Stimulated activated CD4-positive, alpha-beta T cell treated with anti-CD3 and anti-CD28 coated beads, Interleukin-2, amount 100 ng/mL, for 4 hours (primary cell): ENCODE measurements around the gene COLGALT1.
A peak's percentile ranks its signal among the peaks of the same experiment; 100 is the strongest.
"Not testable (repeated sequence)": the region's sequence is repeated elsewhere in the genome, so short reads cannot be mapped to it uniquely, and the experiment has no call there.

Experiments
- DNase-seq: peaks from one replicate; pipeline ENCODE4 v3.0.0-alpha.2; 2020; ENCODE audit warnings: low read depth

The COLGALT1 gene

GRCh38 chr19:17532557-17532956, 22.9 kb upstream of the COLGALT1 start:
- DNase-seq = no peak

GRCh38 chr19:17534767-17535166, 20.7 kb upstream of the COLGALT1 start:
- no peak for DNase-seq

- DNase-seq = no peak
Measured at GRCh38 chr19:17536955-17537354, 18.5 kb upstream of the COLGALT1 start.

GRCh38 chr19:17538684-17539237, 16.7 kb upstream of the COLGALT1 start:
- no peak for DNase-seq

GRCh38 chr19:17539238-17540117, 16.0 kb upstream of the COLGALT1 start:
- peak; percentile 88 for DNase-seq

GRCh38 chr19:17540174-17540573, 15.3 kb upstream of the COLGALT1 start:
- DNase-seq = no peak

DNA sequence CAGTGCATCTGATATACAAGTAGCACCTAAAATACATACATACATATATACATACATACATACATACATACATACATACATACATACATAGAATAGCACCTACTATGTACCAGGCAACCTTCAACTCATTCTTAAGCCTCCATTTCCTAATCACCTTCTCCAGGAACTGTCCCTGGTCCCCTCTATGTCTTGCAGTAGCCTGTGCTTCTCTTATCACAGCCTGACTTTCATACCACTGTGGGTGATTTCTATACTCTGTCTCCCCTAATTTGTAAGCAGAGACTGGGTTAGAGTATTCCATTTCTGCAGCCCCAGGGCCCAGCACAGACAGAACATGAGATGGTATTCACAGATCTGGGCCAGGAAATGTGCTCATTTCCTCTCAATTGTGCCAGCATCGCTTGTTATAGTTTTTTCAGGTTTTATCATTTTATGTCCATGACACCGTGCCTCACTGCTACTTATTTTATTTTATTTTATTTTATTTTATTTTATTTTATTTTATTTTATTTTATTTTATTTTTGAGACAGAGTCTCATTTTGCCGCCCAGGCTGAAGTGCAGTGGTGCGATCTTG, 14.2 kb upstream of the COLGALT1 start:
- DNase-seq = no peak

DNA sequence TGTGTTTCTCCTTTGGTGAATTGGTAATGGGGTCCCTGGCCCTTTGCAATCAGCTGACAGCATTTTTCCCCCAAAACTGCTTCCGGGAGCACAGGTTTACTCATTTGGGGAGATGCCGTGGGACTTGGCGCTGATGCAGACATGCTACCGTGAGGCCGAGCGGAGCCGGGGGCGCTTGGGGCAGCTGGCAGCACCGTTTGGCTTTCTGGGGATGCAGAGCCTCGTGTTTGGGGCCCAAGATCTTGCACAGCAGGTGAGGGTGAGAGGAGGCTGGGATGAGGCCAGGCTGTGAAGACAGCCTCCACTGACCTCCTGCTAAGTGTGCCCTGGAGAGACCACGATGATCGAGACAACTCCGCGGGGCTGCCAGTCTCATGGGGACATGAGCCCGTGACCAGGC, 13.4 kb upstream of the COLGALT1 start:
- no peak for DNase-seq

DNA sequence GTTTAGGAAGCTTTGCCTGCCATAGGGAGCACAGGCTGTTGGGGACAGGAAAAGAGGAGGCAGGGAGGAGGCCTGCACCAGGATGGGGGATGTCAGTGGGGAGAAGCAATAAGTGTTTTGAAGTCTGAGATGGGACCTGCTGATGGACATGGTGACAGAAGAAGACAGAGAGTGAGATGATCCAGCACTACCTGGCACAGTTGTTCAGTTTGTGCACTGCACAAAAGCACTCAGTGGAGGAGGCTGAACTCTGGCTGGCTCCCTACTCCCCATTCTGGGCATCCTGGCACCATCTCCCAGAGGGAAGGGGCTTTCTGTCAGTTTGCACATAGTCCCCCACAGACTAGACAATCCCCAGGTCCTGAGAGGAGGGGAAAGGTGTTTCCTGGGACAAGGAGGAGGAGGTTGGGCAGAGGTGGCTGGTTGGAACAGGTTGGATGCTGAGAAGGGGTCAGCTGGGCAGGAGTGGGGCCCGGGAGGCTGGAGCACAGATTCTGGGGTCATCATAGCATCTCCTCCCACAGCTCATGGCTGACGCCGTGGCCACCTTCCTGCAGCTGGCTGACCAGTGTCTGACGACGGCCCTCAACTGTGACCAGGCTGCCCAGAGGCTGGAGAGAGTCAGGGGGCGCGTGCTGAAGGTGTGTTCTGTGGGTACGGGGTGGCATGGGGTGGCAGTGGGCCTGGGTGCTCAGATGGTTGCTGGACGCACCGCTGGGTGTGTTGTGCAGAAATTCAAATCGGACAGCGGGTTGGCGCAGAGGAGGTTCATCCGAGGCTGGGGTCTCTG, 12.5 kb upstream of the COLGALT1 start:
- no peak for DNase-seq

DNA sequence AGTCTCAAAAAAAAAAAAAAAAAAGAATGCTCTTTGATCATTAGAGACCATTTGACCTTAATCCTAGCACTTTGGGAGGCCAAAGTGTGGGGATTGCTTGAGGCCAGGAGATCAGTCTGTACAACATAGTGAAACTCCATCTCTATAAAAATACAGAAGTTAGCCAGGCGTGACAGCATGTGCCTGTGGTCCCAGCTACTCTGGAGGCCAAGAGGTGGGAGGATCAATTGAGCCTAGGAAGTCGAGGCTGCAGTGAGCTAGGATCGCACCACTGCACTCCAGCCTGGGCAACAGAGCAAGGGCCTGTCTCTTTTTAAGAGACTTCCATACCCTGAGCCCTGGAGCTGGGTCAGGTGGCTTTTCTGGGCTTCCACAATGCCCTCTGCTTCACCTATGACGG, 11.5 kb upstream of the COLGALT1 start:
- DNase-seq = no peak

DNA sequence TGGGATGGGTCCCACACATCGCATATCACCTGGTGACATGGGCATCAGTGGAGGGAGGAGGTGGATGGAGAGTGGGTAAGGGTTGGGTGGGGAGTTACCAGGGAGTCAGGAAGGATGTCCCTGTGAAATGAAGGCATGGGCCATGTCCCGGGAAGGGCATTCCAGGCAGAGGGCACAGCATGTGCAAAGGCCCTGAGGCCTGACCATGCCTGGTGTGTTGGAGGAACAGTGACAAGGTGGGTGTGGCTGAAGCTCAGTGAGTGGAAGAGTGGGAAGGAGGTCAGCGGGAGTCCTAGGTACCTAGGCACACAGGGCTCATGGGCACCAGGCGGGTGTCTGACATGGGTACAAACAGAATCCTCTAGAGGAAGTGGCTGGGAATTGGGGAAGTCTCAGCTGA, 11.0 kb upstream of the COLGALT1 start:
- no peak for DNase-seq

GRCh38 chr19:17548145-17548544, 7.3 kb upstream of the COLGALT1 start:
- no peak for DNase-seq

DNA sequence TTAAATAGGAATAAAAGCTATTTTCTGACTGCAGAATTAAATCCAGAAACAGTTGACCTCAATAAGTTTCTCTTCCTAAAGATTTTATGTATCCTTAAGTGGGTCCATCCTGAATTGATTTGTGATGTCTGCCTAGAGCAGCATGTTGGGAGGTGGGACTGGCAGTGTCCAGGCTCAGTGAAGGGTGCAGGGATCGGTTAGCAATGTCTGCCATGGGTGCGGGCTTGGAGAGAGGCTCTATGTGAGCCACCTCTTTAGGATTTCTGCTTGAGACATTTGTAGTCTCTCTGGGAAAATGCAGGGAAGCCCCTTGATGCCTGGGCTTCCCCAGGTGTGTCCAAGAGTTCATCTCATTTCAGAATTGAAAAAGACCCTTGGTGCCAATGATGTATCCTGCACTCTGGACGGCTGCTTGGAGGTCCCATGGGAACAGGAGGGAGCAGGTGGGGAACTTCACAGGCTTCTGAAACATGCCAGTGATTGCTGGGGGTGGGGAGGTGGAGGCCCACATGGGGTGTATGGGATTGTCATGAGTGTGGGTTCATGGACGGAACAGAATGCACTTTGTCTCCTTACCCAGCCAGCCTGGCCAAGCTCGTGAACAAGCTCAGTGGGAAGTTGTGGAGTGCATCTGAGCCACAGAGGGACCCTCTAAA, 6.2 kb upstream of the COLGALT1 start:
- no peak for DNase-seq

DNA sequence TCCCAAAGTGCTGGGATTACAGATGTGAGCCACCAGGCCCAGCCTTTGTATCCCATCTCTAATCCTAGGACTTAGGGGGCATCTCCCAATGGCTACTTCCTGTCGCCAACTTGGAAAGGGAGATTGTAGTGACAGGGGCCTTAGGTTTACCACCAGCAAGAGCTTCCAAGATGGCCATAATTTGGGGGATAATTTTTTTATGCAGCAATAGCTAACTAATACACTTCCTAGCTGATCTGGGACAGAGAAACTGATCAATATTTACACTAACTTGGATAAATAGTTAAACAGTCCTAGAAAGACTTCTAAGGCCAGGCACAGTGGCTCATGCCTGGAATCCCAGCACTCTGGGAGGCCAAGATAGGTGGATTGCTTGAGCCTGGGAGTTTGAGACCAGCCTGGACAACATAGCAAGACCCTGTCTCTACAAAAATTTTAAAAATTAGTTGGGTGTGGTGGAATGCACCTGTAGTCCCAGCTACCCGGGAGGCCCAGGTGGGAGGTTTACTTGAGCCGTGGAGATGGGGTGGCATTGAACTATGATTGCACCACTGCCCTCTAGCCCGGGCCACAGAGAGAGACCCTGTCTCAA, 5.3 kb upstream of the COLGALT1 start:
- DNase-seq = no peak

GRCh38 chr19:17552735-17553134, 2.7 kb upstream of the COLGALT1 start:
- DNase-seq = not testable (repeated sequence)

- DNase-seq = no peak
Measured at GRCh38 chr19:17553256-17553655, 2.2 kb upstream of the COLGALT1 start.

GRCh38 chr19:17554968-17555479, 425 bp upstream of the COLGALT1 start:
- no peak for DNase-seq

DNA sequence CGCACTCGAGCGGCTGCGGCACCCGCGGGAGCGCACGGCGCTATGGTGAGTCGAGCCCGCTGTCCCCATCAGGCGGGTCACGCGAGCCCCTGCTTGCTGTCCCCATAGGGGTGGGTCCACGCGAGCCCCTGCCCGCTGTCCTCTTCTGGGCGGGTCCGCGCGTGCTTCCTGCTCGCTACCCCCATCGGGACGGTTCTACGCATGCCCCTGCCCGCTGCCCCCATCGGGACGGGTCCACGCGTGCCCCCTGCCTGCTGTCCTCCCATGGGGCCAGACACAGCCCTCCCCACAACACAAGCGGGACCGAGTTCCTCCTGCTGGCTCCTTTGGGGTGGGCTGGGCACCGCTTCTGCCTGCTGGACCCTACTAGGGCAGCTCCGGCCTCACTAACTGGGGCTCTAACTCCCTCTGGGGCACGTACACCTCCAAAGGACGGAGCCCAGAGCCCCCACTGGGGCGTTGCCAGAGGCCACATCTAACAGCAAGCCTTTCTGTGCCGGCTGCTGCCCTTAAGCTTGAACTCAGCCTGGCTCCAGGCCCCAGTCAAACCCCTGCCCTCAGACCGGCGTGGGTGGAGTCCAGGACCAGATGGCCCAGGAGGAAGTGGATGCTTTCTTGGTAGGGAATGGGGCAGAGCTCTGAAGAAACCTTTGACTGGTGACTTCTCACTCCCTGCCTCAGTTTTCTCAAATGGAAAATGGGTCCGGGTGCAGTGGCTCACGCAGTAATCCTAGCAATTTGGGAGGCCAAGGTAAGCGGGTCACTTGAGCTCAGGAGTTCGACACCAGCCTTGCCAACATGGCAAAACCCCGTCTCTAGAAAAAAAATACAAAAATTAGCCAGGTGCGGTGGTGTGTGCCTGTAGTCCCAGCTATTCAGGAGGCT, 722 bp downstream of the COLGALT1 start:
- DNase-seq = peak; percentile 19

GRCh38 chr19:17556995-17557394, 1.5 kb downstream of the COLGALT1 start:
- DNase-seq = no peak

DNA sequence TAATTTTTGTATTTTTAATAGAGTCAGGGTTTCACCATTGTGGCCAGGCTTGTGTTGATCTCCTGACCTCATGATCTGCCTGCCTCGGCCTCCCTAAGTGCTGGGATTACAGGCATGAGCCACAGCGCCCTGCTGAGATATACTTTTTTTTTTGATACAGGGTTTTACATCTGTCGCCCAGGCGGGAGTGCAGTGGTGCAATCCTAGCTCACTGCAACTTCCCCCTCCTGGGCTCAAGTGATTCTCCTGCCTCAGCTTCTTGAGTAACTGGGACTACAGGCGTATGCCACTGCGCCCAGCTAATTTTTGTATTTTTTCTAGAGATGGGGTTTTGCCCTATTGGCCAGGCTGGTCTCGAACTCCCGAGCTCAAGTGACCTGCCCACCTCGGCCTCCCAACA, 2.0 kb downstream of the COLGALT1 start:
- DNase-seq = no peak
